Esophagus muscularis mucosa (tissue), 4 donors: ENCODE results near the gene EMP2.

ENCODE experiments used
- CTCF ChIP-seq, 3 experiments: fragments of 200-600 bp in 2 of 3; fragments of 450-650 bp in 1 of 3; sonication (generic) in 2 of 3; IDR thresholded peaks; one replicate each; pipeline ENCODE4 v1.5.1; 2017 to 2019; ENCODE audit warnings: antibody characterized with exemption in 3 of 3, mild to moderate bottlenecking in 2 of 3, moderate library complexity in 1 of 3
- EP300 ChIP-seq: sonication (generic); formaldehyde crosslinking; IDR thresholded peaks from one replicate; pipeline ENCODE4 v1.6.1; 2017; ENCODE audit warnings: antibody characterized with exemption
- POLR2AphosphoS5 ChIP-seq, 2 donors: sonication (generic); formaldehyde crosslinking; IDR thresholded peaks; one replicate each; pipeline ENCODE4 v1.6.1; 2017; ENCODE audit warnings: antibody characterized with exemption in 2 of 2

- TF ChIP-seq EP300 (no peak), CTCF (IDR thresholded peaks at IDR 0.05) (no peak), POLR2AphosphoS5 (IDR thresholded peaks at IDR 0.05) (no peak)
These were observed 9.9 kb upstream of the EMP2 start for GRCh38 chr16:10590342-10590741.
